Measurements from ENCODE around the gene AKT1S1.

Gene AKT1S1

GRCh38 chr19:49907745-49908446, 30.7 kb upstream of the AKT1S1 start:
- no peak for DNase-seq (ENCODE audit: low read depth)

DNA sequence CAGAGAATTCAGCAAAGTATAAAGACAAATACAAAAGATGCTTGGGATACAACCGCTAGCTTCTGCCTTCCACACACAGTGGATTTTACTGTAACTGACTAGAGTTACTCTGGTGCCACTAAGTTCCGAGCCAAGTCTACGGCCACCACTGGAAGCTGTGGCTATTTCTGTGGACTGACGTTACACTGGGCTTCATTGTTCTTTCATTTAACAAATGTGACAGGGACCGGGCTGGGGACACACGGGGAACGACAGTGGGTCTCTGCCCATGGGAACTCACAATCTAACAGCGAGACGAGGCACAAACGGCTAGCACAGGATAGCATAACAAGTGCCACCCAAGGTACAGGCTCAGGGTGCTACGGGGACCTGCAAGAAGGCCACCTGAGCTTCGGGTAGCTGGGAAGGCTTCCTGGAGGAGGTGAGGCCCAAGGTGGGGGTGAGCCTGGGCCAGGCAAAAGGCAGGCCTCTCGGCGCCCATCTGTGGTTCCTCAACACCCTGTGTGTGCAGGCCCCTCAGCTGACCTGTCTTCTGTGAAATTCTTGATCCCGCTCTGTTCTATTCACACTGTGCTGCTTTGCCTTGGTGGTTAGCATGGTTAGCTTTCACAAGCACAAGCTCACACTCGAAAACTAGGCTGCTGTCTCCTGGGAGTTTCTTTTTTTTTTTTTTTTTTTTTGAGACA, 29.9 kb upstream of the AKT1S1 start:
- DNase-seq (ENCODE audit: low read depth), result no peak

GRCh38 chr19:49904136-49904535, 27.0 kb upstream of the AKT1S1 start:
- DNase-seq (ENCODE audit: low read depth), result no peak

GRCh38 chr19:49896863-49897621, 19.9 kb upstream of the AKT1S1 start, which contains the start of gene IL4I1:
Gene IL4I1 (minus strand): TSS chr19:49896887. CDS start chr19:49896160, 727 bp downstream.
- no peak for DNase-seq (ENCODE audit: low read depth)

DNA sequence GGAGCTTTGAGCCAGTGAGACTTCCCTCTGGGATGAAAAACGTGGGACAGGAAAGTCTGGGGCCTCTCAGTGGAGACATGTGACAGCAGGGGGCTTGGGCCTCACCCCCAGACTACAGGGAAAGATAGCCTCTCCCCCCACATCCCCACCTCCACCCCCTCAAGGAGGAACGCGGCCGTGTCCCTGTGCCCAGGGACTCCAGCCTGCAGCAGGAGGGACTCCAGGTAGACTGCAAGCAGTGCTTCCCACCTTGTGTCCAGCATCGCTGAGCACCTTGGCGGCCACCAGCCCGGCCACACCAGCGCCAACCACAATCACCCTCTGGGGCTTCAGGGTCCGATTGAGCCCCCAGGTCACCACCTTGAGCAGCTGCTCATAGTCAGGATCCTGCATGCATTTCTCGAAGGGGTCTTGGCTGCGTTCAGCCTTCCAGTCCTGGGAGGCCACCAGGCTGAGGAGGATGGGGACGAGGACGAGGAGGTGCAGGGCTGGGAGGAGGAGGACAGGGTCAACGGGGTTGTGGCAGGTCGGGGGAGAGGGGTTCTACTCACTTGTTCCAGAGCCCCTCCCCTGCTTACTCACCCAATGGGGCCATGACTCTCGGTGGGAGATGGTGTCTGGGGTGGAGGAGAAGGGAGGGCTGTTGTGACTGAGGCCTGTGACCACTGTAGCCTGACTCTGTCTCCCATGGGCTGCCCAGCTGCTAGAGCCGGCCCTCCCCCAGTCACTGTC, 18.6 kb upstream of the AKT1S1 start:
- no peak for DNase-seq (ENCODE audit: low read depth)

- DNase-seq (ENCODE audit: low read depth), result no peak
Measured at GRCh38 chr19:49894879-49895565, 17.9 kb upstream of the AKT1S1 start.

GRCh38 chr19:49894011-49894664, 17.0 kb upstream of the AKT1S1 start:
- no peak for DNase-seq (ENCODE audit: low read depth)

DNA sequence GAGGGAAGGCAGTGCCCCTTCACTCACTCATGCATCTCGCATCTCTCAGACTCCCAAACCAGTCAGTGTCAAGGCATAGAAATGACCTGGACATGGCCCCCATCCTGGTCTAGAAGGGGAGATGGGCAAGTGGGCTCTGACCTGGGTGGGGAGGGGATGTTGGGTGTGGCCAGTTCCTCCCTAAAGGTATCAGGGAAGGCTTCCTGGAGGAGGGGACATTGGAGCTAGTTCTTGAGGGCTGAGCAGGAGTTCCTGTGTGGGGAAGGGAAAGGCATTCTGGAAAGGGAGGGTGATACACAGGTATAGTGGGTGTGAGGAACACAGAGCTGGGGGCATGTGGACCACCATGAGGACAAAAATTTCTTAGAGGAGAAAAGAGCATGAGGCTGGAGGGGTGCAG, 15.6 kb upstream of the AKT1S1 start:
- no peak for DNase-seq (ENCODE audit: low read depth)

- no peak for DNase-seq (ENCODE audit: low read depth)
Measured at GRCh38 chr19:49891393-49891792, 14.2 kb upstream of the AKT1S1 start.

DNA sequence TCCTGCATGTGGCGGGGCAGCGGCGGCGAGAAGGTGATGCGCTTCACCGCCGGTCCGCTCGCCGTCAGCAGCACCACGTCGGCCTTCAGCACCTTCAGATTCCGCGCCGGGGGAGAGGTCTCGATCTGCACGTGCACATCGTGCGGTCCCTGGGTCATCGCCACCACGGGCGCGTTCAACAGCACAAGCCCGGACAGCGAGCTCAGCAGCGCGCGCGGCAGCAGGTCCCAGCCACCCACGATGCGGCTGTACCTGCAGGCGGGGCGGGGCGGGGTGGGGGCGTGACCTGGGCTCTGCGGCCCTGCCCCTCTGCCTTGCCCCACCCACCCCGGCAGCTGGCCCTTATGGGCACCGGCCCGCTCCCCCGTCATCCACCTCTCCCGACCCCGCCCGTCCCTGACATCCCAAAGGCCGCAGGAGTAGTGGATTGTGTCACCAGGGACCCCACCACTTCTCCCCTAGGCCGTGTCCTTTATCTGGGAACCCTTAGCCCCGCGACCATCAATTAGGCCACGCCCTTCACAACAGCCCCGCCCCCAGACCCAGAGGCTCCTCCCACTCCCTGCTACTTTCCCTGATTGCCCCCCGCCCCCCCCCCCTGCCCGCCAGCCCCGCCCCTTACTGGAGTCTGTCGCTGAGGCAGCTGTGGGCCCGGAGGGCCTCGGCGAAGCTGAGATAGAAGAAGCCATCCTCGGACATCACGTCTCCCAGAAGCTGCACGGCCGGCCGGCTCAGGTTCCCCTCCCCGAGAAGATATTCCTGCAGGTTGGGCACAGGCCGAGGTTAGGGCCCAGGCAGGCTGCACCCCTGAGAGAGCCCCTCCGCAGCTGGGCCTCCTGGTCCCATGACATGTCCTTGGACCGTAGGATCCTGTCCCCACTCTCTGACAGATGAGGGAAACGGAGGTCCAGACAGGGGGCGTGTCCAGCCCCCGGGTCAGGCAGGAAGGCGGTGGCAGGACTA, 13.5 kb upstream of the AKT1S1 start:
- no peak for DNase-seq (ENCODE audit: low read depth)

DNA sequence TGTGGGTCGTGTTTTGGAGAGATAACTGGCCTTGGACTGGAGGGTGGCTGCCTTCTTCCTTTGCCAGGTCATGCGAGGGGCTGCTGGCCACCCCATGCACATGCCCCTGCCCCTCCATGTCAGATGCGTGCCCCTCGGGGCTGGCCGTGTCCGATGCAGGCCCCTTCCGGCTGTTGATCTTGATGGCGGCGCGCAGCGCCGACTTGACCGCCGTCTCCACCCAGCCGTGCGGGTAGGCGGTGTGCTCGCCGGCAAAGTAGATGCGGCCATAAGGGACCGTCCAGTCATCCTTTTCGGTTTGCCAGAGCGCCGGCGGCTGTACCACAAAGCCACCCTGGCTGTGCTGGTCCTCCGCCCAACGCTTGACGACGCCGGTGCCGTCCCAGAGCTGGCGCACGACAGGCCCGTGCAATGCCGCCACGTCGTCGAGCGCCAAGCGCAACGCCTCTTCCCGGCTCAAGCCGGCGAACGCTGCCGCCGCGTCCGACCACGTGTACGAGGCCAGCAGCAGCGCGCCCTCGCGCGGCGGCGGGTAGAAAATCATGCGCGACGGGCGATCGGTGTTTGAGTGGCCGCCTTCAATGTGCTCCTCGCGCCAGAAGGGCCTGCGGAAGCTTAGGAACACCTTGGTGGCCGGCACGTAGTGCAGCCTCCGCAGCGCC, 12.7 kb upstream of the AKT1S1 start:
- DNase-seq (ENCODE audit: low read depth), result peak; percentile 52

DNA sequence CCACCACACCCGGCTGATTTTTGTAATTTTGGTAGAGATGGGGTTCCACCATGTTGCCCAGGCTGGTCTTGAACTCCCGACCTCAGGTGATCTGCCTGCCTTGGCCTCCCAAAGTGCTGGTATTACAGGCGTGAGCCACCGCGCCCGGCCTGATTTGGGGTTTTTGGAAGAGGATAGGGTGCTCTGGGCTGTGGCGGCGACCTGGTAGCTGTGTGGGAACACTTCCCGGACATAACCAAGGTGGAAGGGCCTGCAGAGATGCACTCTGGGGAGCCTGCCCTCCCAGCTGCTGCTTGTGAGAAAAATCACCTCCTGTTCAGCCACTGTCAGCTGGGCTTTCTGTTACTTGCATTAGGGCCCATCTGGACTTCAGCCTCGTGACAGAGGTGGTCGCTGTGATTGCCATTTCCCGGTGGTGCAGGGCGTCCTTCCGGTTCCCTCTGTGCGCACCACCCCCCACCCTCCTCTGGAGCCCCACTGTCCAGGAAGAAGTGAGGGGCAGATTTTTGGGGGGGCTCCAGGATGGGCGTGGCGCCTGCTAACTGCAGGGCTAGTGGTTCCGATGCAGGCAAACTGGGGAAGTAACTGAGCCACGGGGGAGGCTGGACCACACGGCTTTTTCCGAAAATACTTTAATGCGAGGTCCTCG, 12.0 kb upstream of the AKT1S1 start:
- DNase-seq (ENCODE audit: low read depth), result no peak

- no peak for DNase-seq (ENCODE audit: low read depth)
Measured at GRCh38 chr19:49888510-49888824, 11.3 kb upstream of the AKT1S1 start.

- no peak for DNase-seq (ENCODE audit: low read depth)
Measured at GRCh38 chr19:49887665-49888509, 10.7 kb upstream of the AKT1S1 start.

GRCh38 chr19:49887037-49887664, 10.0 kb upstream of the AKT1S1 start:
- DNase-seq (ENCODE audit: low read depth), result no peak

DNA sequence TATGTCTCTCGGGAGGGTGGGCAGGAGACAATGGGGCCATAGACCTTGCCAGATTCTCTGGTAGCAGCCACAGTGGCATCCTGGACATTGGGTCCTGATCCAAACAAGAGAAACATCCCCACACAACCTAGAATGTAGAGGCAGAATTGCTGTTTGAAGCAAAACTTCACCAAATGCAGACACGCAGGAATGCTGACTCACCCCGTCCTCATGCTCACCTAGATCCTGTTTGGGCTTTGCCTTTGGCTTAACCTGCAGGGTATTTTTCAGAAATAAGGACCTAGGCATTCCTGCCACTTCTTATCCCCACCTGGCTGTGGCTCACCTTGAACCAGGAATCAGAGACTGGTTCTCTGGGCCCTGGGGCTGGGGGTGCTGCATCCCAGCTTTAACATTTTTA, 7.6 kb upstream of the AKT1S1 start:
- no peak for DNase-seq (ENCODE audit: low read depth)

GRCh38 chr19:49884109-49884508, 7.0 kb upstream of the AKT1S1 start:
- no peak for DNase-seq (ENCODE audit: low read depth)

- no peak for DNase-seq (ENCODE audit: low read depth)
Measured at GRCh38 chr19:49883094-49883493, 5.9 kb upstream of the AKT1S1 start.

All from fibroblast of gingiva (primary cell).